B cell (primary cell): ENCODE results near the gene PLEKHA8. TPM values are rescaled to one million over a fixed set of nuclear protein-coding genes. Genes with fewer than 3 reads are reported as not detected.

Source experiments
- ATAC-seq: fragments of 200-7000 bp; cut with Tn5 transposase; one replicate; pipeline ENCODE4 v1.10.0; 2021; ENCODE audit warnings: low read depth, mild to moderate bottlenecking, moderate number of reproducible peaks, moderate library complexity
- CTCF ChIA-PET: fragments of 350-600 bp; sonication (Branson Sonifier 250); formaldehyde crosslinking; loops from one replicate; lab custom pipeline; 2021; ENCODE audit warnings: antibody characterized with exemption, inconsistent platforms; lab: Charles Lee
- POLR2A ChIA-PET: fragments of 350-600 bp; sonication (Branson Sonifier 250); formaldehyde crosslinking; loops from one replicate; lab custom pipeline; 2021; ENCODE audit warnings: antibody characterized with exemption; lab: Charles Lee
- DNase-seq: peaks from one replicate; pipeline ENCODE4 v3.0.0; 2013
- H2AFZ ChIP-seq: 2 replicates; pipeline ENCODE4 v1.6.1; 2012; ENCODE audit warnings: mild to moderate bottlenecking, low read depth, low read length; ENCODE audit not compliant: insufficient read depth, poor library complexity, severe bottlenecking
- H3K27ac ChIP-seq, 2 donors: 1 replicate in 1 of 2; 2 replicates in 1 of 2; pipeline ENCODE4 v1.5.1; 2012 to 2013; ENCODE audit warnings: low read length in 2 of 2, mild to moderate bottlenecking in 2 of 2, moderate library complexity in 1 of 2
- H3K27me3 ChIP-seq, 4 experiments: fragments of 200-600 bp in 1 of 4; sonication (generic) in 1 of 4; replicated peaks in 1 of 4; 1 replicate in 2 of 4; 2 replicates in 2 of 4; pipeline versions ENCODE4 v1.6.1 to v1.7.0; 2013 to 2016; ENCODE audit warnings: low read length in 3 of 4, mild to moderate bottlenecking in 2 of 4, mixed read lengths in 1 of 4, moderate library complexity in 1 of 4; ENCODE audit not compliant: insufficient read depth in 4 of 4, control insufficient read depth in 3 of 4; ENCODE audit errors: control extremely low read depth in 1 of 4
- H3K36me3 ChIP-seq, 2 experiments: replicated peaks in 1 of 2; 1 replicate in 1 of 2; 2 replicates in 1 of 2; pipeline versions ENCODE4 v1.6.1 to v1.7.1; 2013; ENCODE audit warnings: low read length in 1 of 2; ENCODE audit not compliant: insufficient read depth in 2 of 2, control insufficient read depth in 1 of 2; ENCODE audit errors: control extremely low read depth in 1 of 2, extremely low read depth in 1 of 2
- H3K4me1 ChIP-seq, 2 donors: fragments of 200-600 bp in 1 of 2; sonication (generic) in 1 of 2; 1 replicate in 1 of 2; 2 replicates in 1 of 2; pipeline versions ENCODE4 v1.5.1 to v1.6.1; 2013 to 2017; ENCODE audit warnings: low read length in 2 of 2; ENCODE audit not compliant: control insufficient read depth in 2 of 2, insufficient read depth in 2 of 2
- H3K4me2 ChIP-seq: replicated peaks from 2 replicates; pipeline ENCODE3; 2012; ENCODE audit warnings: mild to moderate bottlenecking, low read depth, low read length; ENCODE audit not compliant: poor library complexity, severe bottlenecking
- H3K4me3 ChIP-seq, 5 experiments: fragments of 200-600 bp in 1 of 5; sonication (generic) in 1 of 5; 1 replicate in 3 of 5; 2 replicates in 2 of 5; pipeline versions ENCODE4 v1.5.1 to v1.7.0; 2011 to 2016; ENCODE audit warnings: low read length in 4 of 5, mild to moderate bottlenecking in 4 of 5, low read depth in 2 of 5, control low read depth in 1 of 5, moderate library complexity in 1 of 5; ENCODE audit not compliant: insufficient read depth in 1 of 5; ENCODE audit errors: control extremely low read depth in 1 of 5, extremely low read depth in 1 of 5
- H3K79me2 ChIP-seq: fragments of 200-600 bp; sonication (generic); one replicate; pipeline ENCODE4 v1.6.0; 2016; ENCODE audit warnings: low read length; ENCODE audit not compliant: control insufficient read depth, insufficient read depth
- H3K9ac ChIP-seq: fragments of 200-600 bp; sonication (generic); 2 replicates; pipeline ENCODE4 v1.6.1; 2017; ENCODE audit warnings: mild to moderate bottlenecking, low read length, moderate library complexity
- H3K9me3 ChIP-seq, 3 donors: one replicate each; pipeline versions ENCODE4 v1.6.1 to v1.7.1; 2013; ENCODE audit warnings: low read length in 2 of 3; ENCODE audit not compliant: control insufficient read depth in 2 of 3, insufficient read depth in 1 of 3; ENCODE audit errors: control extremely low read depth in 1 of 3
- H4K20me1 ChIP-seq: 2 replicates; pipeline ENCODE4 v1.6.0; 2012; ENCODE audit warnings: mild to moderate bottlenecking, low read length; ENCODE audit not compliant: insufficient read depth, control insufficient read depth, poor library complexity, severe bottlenecking
- H3K27ac Mint-ChIP-seq: one replicate; pipeline ENCODE4 v1.8.0; 2021; ENCODE audit warnings: mixed read lengths
- H3K27me3 Mint-ChIP-seq: one replicate; pipeline ENCODE4 v1.8.0; 2021; ENCODE audit warnings: mixed read lengths
- H3K4me1 Mint-ChIP-seq: one replicate; pipeline ENCODE4 v1.8.0; 2021; ENCODE audit warnings: mixed read lengths
- H3K4me3 Mint-ChIP-seq: one replicate; pipeline ENCODE4 v1.8.0; 2021; ENCODE audit warnings: mixed read lengths
- H3K9me3 Mint-ChIP-seq: one replicate; pipeline ENCODE4 v1.8.0; 2022; ENCODE audit warnings: mixed read lengths; ENCODE audit not compliant: insufficient read depth
- EZH2 ChIP-seq: IDR thresholded peaks from 2 replicates; pipeline ENCODE4 v1.6.1; 2012; ENCODE audit warnings: borderline replicate concordance, low read depth, mild to moderate bottlenecking, moderate library complexity, low read length; ENCODE audit not compliant: insufficient read depth, poor library complexity, severe bottlenecking
- WGBS: methylation state at CpG from one replicate; pipeline ENCODE4 v1.1.5; 2013; ENCODE audit warnings: missing lambda C conversion rate; ENCODE audit not compliant: insufficient coverage; 5-methylcytosine and 5-hydroxymethylcytosine counted together
- intact Hi-C: fragments of 100-400 bp; cut with micrococcal nuclease; formaldehyde crosslinking; loops from one replicate; pipeline ENCODE4 v1.10.0; 2022
- polyA plus RNA-seq: library from polyadenylated mRNA; depleted of rRNA; stranded (reverse); fragments of >200 nt; gene quantifications from 2 replicates; pipeline ENCODE4 v1.2.3, GENCODE V29; 2012
- total RNA-seq, 2 donors: library from RNA; stranded (reverse); fragments of 120-200 nt in 1 of 2; gene quantifications; 1 replicate in 1 of 2; 2 replicates in 1 of 2; pipeline versions ENCODE4 v1.2.3 to v1.2.4, GENCODE V29; 2013 to 2022
- TF ChIP-seq, protein P1 (sequence below): fragments of 200-600 bp; IDR thresholded peaks from one replicate; pipeline ENCODE4 v1.8.0; 2022; ENCODE audit warnings: antibody characterized with exemption, mild to moderate bottlenecking

Gene PLEKHA8
- total and polyA plus RNA-seq, 2 donors (not counting 1 experiment from before 2014, with no cell fraction given) = 1.7 to 10.5 TPM

DNA sequence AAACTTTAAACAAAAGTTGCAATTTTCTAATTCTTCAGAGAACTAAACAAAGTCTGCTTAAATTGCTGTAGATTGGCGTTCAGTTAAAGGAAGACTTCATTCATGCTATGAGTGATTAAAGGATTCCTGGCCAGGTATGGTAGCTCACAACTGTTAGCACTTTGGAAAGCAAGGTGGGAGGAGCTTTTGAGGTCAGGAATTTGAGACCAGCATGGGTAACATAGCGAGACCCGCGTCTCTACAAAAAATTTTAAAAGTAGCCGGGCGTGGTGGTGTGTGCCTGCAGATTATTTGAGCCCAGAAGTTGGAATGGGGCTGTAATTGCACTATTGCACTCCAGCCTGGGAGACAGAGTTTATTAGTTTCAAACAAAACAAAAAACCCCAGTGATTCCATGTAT, 25.1 kb upstream of the PLEKHA8 start:
- intact Hi-C loops = no loop called here
- Histone ChIP-seq H3K27me3 (no peaks in the 10 kb centered on the region), H3K9ac (no peak overlapping the region), H3K4me3 (no peak overlapping the region), H4K20me1 (no peaks in the 10 kb centered on the region), H3K4me1 (no peaks in the 10 kb centered on the region), H2AFZ (no peak overlapping the region), H3K36me3 (no peaks in the 10 kb centered on the region), H3K27ac (no peak overlapping the region), H3K9me3 (no peaks in the 10 kb centered on the region), H3K79me2 (no peaks in the 10 kb centered on the region), H3K4me2 (no peak overlapping the region)
- ChIA-PET CTCF (no interaction called here), POLR2A (interaction anchor here (0.7 kb wide), 1 partner anchor 1594 kb away, joined by 5 read pairs; no protein-coding TSS in a partner anchor)
- no peaks in the 10 kb centered on the region for H3K27me3 Mint-ChIP-seq
- TF ChIP-seq EZH2 = no peak
- TF ChIP-seq, protein P1, sequence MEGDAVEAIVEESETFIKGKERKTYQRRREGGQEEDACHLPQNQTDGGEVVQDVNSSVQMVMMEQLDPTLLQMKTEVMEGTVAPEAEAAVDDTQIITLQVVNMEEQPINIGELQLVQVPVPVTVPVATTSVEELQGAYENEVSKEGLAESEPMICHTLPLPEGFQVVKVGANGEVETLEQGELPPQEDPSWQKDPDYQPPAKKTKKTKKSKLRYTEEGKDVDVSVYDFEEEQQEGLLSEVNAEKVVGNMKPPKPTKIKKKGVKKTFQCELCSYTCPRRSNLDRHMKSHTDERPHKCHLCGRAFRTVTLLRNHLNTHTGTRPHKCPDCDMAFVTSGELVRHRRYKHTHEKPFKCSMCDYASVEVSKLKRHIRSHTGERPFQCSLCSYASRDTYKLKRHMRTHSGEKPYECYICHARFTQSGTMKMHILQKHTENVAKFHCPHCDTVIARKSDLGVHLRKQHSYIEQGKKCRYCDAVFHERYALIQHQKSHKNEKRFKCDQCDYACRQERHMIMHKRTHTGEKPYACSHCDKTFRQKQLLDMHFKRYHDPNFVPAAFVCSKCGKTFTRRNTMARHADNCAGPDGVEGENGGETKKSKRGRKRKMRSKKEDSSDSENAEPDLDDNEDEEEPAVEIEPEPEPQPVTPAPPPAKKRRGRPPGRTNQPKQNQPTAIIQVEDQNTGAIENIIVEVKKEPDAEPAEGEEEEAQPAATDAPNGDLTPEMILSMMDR = no peak
- no peak overlapping the region for H3K4me3 Mint-ChIP-seq
- DNase-seq (no peak), ATAC-seq (no peak)
- 96% methylated on average over 5 of the region's 6 CpGs for WGBS
- H3K27ac Mint-ChIP-seq = no peak overlapping the region
- H3K4me1 Mint-ChIP-seq = no peaks in the 10 kb centered on the region
- H3K9me3 Mint-ChIP-seq = no peaks in the 10 kb centered on the region

DNA sequence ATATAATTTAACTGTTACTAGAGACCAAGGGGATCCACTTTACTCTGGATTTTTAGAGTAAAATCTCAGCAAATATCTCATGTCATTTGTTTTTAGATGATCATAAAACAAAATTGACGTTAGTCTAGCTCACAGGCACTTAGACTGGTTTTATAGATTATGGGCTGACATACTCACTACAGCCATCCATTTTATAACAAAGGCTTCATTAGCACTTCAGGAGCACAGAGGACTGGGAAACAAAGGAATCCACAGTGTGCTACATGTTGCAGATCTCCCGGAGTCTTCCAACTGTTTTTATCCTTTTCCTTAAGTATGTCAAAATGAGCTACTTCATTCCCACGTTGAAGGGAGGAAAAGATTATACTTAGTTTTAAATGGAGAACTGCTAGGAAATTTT, 22.7 kb upstream of the PLEKHA8 start:
- Mint-ChIP-seq H3K27ac (no peak overlapping the region), H3K27me3 (no peaks in the 10 kb centered on the region), H3K4me1 (no peaks in the 10 kb centered on the region), H3K4me3 (no peak overlapping the region), H3K9me3 (no peaks in the 10 kb centered on the region)
- Histone ChIP-seq H3K9me3 (no peaks in the 10 kb centered on the region), H3K4me1 (no peaks in the 10 kb centered on the region), H3K27me3 (no peaks in the 10 kb centered on the region), H3K4me3 (no peak overlapping the region), H3K79me2 (no peaks in the 10 kb centered on the region), H3K9ac (no peak overlapping the region), H4K20me1 (no peaks in the 10 kb centered on the region), H3K27ac (no peak overlapping the region), H2AFZ (no peak overlapping the region), H3K36me3 (no peaks in the 10 kb centered on the region), H3K4me2 (no peak overlapping the region)
- intact Hi-C loops = no loop called here
- ATAC-seq (no peak), DNase-seq (no peak)
- no peak for TF ChIP-seq EZH2
- ChIA-PET POLR2A (no interaction called here), CTCF (no interaction called here)
- no CpG with 5 or more reads among the region's 3 CpGs for WGBS
